ENCODE results near the gene RANBP9.

GRCh38 chr6:13681305-13682061 is 30.2 kb downstream of the RANBP9 start:
- TF ChIP-seq CTCF (conservative IDR thresholded peaks at IDR 0.05; ENCODE audit: low read depth in 2 of 2), result no peak
- TF ChIP-seq EZH2phosphoT487 (IDR thresholded peaks at IDR 0.05; ENCODE audit: unreplicated experiment), result no peak
- TF ChIP-seq EZH2 (IDR thresholded peaks at IDR 0.05; ENCODE audit: low read depth, unreplicated experiment), result no peak
- no peak for TF ChIP-seq POLR2AphosphoS5 (IDR thresholded peaks at IDR 0.05; ENCODE audit: low read depth)
- no peak for TF ChIP-seq JUNB (IDR thresholded peaks at IDR 0.05; ENCODE audit: unreplicated experiment)
- no peak for TF ChIP-seq REST (IDR thresholded peaks at IDR 0.05; ENCODE audit: unreplicated experiment)
- no peak for TF ChIP-seq STAT1 (IDR thresholded peaks at IDR 0.05; ENCODE audit: unreplicated experiment)
- TF ChIP-seq CREB1 (CRISPR knock-in tag; IDR thresholded peaks at IDR 0.05; ENCODE audit: low read depth), result no peak
- no peak for TF ChIP-seq ZNF114 (CRISPR knock-in tag; IDR thresholded peaks at IDR 0.05)
- TF ChIP-seq ETS1 (IDR thresholded peaks at IDR 0.05), result no peak
- TF ChIP-seq ZNF331 (CRISPR knock-in tag; IDR thresholded peaks at IDR 0.05; ENCODE audit: low read depth), result no peak
- no peak for TF ChIP-seq NANOG (IDR thresholded peaks at IDR 0.05; ENCODE audit: borderline replicate concordance)
- no peak for TF ChIP-seq ZNF462 (CRISPR knock-in tag; IDR thresholded peaks at IDR 0.05)
